Lower lobe of right lung (tissue), 2 donors: Measurements from ENCODE around the gene PAPPA. TPM values are rescaled to one million over a fixed set of nuclear protein-coding genes. Genes with fewer than 3 reads are reported as not detected.

Experiments used
- ATAC-seq, 2 donors: fragments of 200-7000 bp; cut with Tn5 transposase; one replicate each; pipeline ENCODE4 v1.9.1; 2020 to 2022; ENCODE audit warnings: mild to moderate bottlenecking in 2 of 2, moderate library complexity in 2 of 2
- DNase-seq: peaks from one replicate; pipeline ENCODE4 v3.0.0-alpha.2; 2020
- H3K27ac ChIP-seq: fragments of 200-600 bp; one replicate; pipeline ENCODE4 v1.8.0; 2022
- H3K27me3 ChIP-seq: fragments of 200-600 bp; one replicate; pipeline ENCODE4 v1.8.0; 2022; ENCODE audit warnings: low read depth
- H3K36me3 ChIP-seq: fragments of 200-600 bp; one replicate; pipeline ENCODE4 v1.8.0; 2022; ENCODE audit warnings: mild to moderate bottlenecking
- H3K4me1 ChIP-seq: fragments of 200-600 bp; one replicate; pipeline ENCODE4 v1.8.0; 2022
- H3K4me3 ChIP-seq: fragments of 200-600 bp; one replicate; pipeline ENCODE4 v1.8.0; 2022; ENCODE audit warnings: mild to moderate bottlenecking
- H3K9me3 ChIP-seq: fragments of 200-600 bp; one replicate; pipeline ENCODE4 v1.8.0; 2022
- CTCF ChIP-seq: fragments of 200-600 bp; IDR thresholded peaks from one replicate; pipeline ENCODE4 v1.8.0; 2022; ENCODE audit warnings: antibody characterized with exemption, mild to moderate bottlenecking
- intact Hi-C: fragments of 100-400 bp; cut with DNase I; formaldehyde crosslinking; loops from one replicate; pipeline ENCODE4 v1.11.0; 2022
- total RNA-seq: library from RNA; stranded (reverse); fragmentation: NEBNext Ultra II Directional; extraction: Animal tissue kit (Norgen Biotek cat#: 25700); gene quantifications from one replicate; pipeline ENCODE4 v1.2.1, GENCODE V29; 2021
- donor health status: DM: no; HTN: yes; CAD: no; lungs with severe emphysema.

Gene PAPPA
- total RNA-seq, 1 donor from 2014 or later, result 2.2 TPM

DNA sequence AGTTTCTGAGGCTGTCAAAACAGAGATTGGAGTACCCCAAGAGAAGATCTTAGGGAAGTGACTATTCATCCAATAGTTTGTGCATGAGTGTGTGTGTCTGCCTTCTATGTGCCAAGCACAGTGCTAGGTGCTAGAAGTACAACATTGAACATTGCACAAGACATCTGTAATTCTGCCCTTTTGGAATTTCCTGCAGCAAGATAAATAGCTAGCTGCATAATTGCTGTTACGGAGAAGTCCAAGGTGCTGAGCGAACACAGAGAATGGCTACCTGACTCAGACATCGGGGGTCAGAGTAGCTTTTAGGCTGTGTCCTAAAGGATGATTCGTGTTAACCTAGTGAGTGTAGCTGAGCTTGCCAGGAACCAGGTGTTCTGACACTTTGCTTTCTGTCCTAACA, 44.8 kb downstream of the PAPPA start:
- no peak for ATAC-seq
- no peaks in the 10 kb centered on the region for H3K4me1 ChIP-seq
- TF ChIP-seq CTCF, result no peak
- intact Hi-C loops, result no loop called here
- no peak for DNase-seq
- H3K27me3 ChIP-seq, result no peaks in the 10 kb centered on the region
- no peaks in the 10 kb centered on the region for H3K9me3 ChIP-seq
- H3K36me3 ChIP-seq, result no peaks in the 10 kb centered on the region
- H3K27ac ChIP-seq, result no peak overlapping the region
- no peak overlapping the region for H3K4me3 ChIP-seq

DNA sequence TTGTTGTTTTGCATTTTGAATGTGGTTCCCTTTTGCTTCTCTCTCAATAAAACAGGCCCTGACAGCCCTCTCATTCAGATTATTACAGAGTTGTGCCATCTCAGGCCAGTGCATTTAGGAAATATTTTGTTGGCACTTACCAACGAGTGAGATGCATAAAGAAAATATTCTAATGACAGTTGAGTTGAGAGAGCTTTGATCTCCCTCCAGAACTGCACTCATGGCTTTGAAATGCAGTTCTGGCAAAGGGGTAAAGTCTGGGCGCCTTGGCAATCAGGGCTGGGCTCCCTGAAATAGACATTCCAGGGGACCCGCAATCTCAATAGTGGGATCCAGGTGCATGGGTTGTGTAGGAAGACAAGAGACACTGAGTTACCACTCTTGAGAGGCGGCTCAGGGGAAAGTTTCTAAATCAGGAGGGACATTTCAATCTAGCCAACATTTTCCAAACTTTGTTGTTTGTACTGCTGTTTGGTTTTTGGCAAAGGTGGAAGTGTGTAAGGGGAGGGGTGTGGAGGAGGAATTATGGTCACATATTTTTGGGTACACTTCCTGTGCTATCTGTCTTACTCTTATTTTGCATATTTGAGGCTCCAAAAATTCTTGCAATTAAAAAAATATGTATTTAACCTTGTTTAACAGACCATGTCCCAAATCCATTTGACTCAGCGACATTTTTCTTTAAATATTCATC, 48.8 kb downstream of the PAPPA start:
- DNase-seq, result no peak
- H3K9me3 ChIP-seq, result no peaks in the 10 kb centered on the region
- no peak overlapping the region for H3K27ac ChIP-seq
- H3K4me3 ChIP-seq, result no peak overlapping the region
- H3K4me1 ChIP-seq, result no peaks in the 10 kb centered on the region
- no peaks in the 10 kb centered on the region for H3K27me3 ChIP-seq
- intact Hi-C loops, result no loop called here
- ATAC-seq, result no peak
- no peak for TF ChIP-seq CTCF
- H3K36me3 ChIP-seq, result no peaks in the 10 kb centered on the region

DNA sequence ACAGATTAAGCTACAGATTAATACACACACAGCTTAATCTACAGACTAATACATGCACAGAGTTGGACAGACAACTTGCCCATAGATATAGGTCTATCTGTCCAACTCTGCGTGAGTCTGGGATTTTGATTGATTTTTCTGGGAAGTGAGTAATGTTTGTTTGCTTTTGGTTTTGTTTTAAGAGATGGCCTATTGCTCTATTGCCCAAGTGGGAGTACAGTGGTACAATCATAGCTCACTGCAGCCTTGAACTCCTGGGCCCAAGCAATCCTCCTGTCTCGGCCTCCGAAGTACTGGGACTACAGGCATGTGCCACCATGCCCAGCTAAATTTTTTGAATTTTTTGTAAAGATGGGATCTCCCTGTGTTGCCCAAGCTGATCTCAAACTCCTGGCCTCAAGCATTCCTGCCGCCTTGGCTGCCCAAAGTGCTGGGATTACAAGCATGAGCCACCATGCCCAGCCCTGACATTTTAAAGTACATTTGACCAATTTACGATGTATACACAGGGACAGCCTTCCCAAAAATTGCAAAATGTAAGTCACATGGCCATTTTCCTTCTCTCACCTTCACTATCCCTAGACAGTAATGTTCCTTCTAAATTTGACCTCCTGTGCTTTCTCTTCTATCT, 50.8 kb downstream of the PAPPA start:
- Histone ChIP-seq H3K27ac (no peak overlapping the region), H3K4me3 (no peak overlapping the region), H3K9me3 (no peaks in the 10 kb centered on the region), H3K27me3 (no peaks in the 10 kb centered on the region), H3K36me3 (no peaks in the 10 kb centered on the region), H3K4me1 (no peaks in the 10 kb centered on the region)
- ATAC-seq, result no peak
- DNase-seq, result no peak
- TF ChIP-seq CTCF, result no peak
- intact Hi-C loops, result no loop called here

DNA sequence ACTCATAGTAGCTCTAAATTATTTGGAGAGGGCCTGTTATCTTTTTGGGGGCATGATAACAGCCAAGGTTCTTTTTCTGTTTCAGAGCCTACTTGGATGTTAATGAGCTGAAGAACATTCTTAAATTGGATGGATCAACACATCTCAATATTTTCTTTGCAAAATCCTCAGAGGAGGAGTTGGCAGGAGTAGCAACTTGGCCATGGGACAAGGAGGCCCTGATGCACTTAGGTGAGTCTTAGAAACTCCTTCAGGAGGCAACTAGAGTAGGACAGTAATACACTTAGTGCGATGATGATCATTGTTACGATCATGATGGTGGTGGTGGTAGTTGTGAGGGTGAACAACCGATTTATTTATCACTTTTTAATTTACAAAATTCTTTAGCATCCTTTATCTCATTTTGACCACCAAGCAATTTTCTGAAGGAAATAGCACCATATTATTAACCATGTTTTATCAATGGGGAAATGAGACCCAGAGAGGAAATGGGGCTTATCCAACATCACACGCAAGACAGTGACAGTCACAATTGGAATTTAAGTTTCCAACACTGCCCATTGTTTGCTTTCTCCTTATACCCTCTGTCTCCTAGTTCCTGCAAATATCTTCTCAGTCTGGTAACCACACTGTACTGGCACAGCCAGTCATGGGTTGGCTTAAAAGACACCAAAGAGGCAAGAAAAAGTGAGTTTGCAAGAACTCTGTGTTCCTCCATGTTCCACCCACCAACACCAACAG, 54.0 kb downstream of the PAPPA start:
- no peaks in the 10 kb centered on the region for H3K4me1 ChIP-seq
- H3K27me3 ChIP-seq, result no peaks in the 10 kb centered on the region
- DNase-seq (no peak), ATAC-seq (no peak)
- H3K36me3 ChIP-seq, result no peaks in the 10 kb centered on the region
- TF ChIP-seq CTCF, result no peak
- no peaks in the 10 kb centered on the region for H3K9me3 ChIP-seq
- H3K27ac ChIP-seq, result no peak overlapping the region
- H3K4me3 ChIP-seq, result no peak overlapping the region
- intact Hi-C loops, result no loop called here

GRCh38 chr9:116208417-116209232, 55.0 kb downstream of the PAPPA start:
- TF ChIP-seq CTCF, result no peak
- ATAC-seq (no peak), DNase-seq (no peak)

More at GRCh38 chr9:116208417-116209232, 55.0 kb downstream of the PAPPA start:
- Histone ChIP-seq H3K36me3 (no peaks in the 10 kb centered on the region), H3K27me3 (no peaks in the 10 kb centered on the region), H3K27ac (no peak overlapping the region), H3K4me1 (no peaks in the 10 kb centered on the region), H3K4me3 (no peak overlapping the region), H3K9me3 (no peaks in the 10 kb centered on the region)
- intact Hi-C loops, result no loop called here
